ENCODE results near the gene MRGPRX2. TPM values are rescaled to one million over a fixed set of nuclear protein-coding genes. Genes with fewer than 3 reads are reported as not detected.

MRGPRX2 gene
- total RNA-seq, 4 donors from 2014 or later, result not detected

- no peak overlapping the region for H3K27ac ChIP-seq
- H3K4me3 ChIP-seq, result no peak overlapping the region
- no peaks in the 10 kb centered on the region for H3K36me3 ChIP-seq
- DNase-seq, result no peak
- TF ChIP-seq EP300 (IDR thresholded peaks at IDR 0.05; ENCODE audit: low read depth), result no peak
- no peak for TF ChIP-seq POLR2A (IDR thresholded peaks at IDR 0.05)
- no peak for TF ChIP-seq CTCF (IDR thresholded peaks at IDR 0.05)
- no peak for TF ChIP-seq POLR2AphosphoS5 (IDR thresholded peaks at IDR 0.05)
- no peaks in the 10 kb centered on the region for H3K27me3 ChIP-seq
- H3K4me1 ChIP-seq, result peaks cover 3 to 14% (median 11%) of the 10 kb centered on the region in 4 donors
- intact Hi-C loops (cut with DNase I; ENCODE audit: low total_unique reads), result no loop called here
- no peaks in the 10 kb centered on the region for H3K9me3 ChIP-seq
- in situ Hi-C loops (cut with MboI; ENCODE audit: low pct_ligation_motif_present in 1 of 4, low pct_unique_long_range_greater_than_20kb in 1 of 4, low sequenced_read_pairs in 3 of 4), result loop anchor here in 2 of 4 donors (10.0 to 25.0 kb wide), 3 partner anchors 91 to 477 kb away; no protein-coding TSS in a partner anchor
Measured at GRCh38 chr11:19077965-19078364, 17.4 kb upstream of the MRGPRX2 start.

- Histone ChIP-seq H3K36me3 (no peaks in the 10 kb centered on the region), H3K27ac (no peak overlapping the region), H3K9me3 (no peaks in the 10 kb centered on the region), H3K4me1 (peaks cover 3 to 22% (median 20%) of the 10 kb centered on the region in 4 donors), H3K27me3 (no peaks in the 10 kb centered on the region), H3K4me3 (no peak overlapping the region)
- peak; percentile 68 for DNase-seq
- WGBS, 2 donors (ENCODE audit: low coverage in 1 of 2), result 53 to 55% methylated on average over 8 to 10 of the region's 10 CpGs
- TF ChIP-seq CTCF (IDR thresholded peaks at IDR 0.05) (peak; percentile 89 to 99 (median 98)), POLR2A (IDR thresholded peaks at IDR 0.05) (no peak), POLR2AphosphoS5 (IDR thresholded peaks at IDR 0.05) (no peak), EP300 (IDR thresholded peaks at IDR 0.05; ENCODE audit: low read depth) (no peak)
- intact Hi-C loops (cut with DNase I; ENCODE audit: low total_unique reads) (no loop called here), in situ Hi-C loops (cut with MboI; ENCODE audit: low pct_ligation_motif_present in 1 of 4, low pct_unique_long_range_greater_than_20kb in 1 of 4, low sequenced_read_pairs in 3 of 4) (loop anchor here in 2 of 4 donors (10.0 to 25.0 kb wide), 3 partner anchors 90 to 478 kb away; no protein-coding TSS in a partner anchor)
Measured at GRCh38 chr11:19076744-19077589, 16.4 kb upstream of the MRGPRX2 start.

GRCh38 chr11:19075636-19076035 is 15.1 kb upstream of the MRGPRX2 start:
- in situ Hi-C loops (cut with MboI; ENCODE audit: low pct_ligation_motif_present in 1 of 4, low pct_unique_long_range_greater_than_20kb in 1 of 4, low sequenced_read_pairs in 3 of 4), result loop anchor here in 2 of 4 donors (10.0 to 25.0 kb wide), 3 partner anchors 88 to 479 kb away; no protein-coding TSS in a partner anchor
- no peak for DNase-seq
- no peak overlapping the region for H3K4me3 ChIP-seq
- no peak overlapping the region for H3K27ac ChIP-seq
- intact Hi-C loops (cut with DNase I; ENCODE audit: low total_unique reads), result no loop called here
- TF ChIP-seq EP300 (IDR thresholded peaks at IDR 0.05; ENCODE audit: low read depth) (no peak), CTCF (IDR thresholded peaks at IDR 0.05) (no peak), POLR2AphosphoS5 (IDR thresholded peaks at IDR 0.05) (no peak), POLR2A (IDR thresholded peaks at IDR 0.05) (no peak)
- H3K9me3 ChIP-seq, result no peaks in the 10 kb centered on the region
- peaks cover 3 to 28% (median 23%) of the 10 kb centered on the region in 4 donors for H3K4me1 ChIP-seq
- no peaks in the 10 kb centered on the region for H3K36me3 ChIP-seq
- 90% methylated on average over 1 to 3 of the region's 3 CpGs for WGBS, 2 donors (ENCODE audit: low coverage in 1 of 2)
- peaks cover 3% of the 10 kb centered on the region for H3K27me3 ChIP-seq

All from transverse colon (tissue), 4 donors.